ENCODE results near the gene RGS2. TPM values are rescaled to one million over a fixed set of nuclear protein-coding genes. Genes with fewer than 3 reads are reported as not detected.
A peak's percentile ranks its signal among the peaks of the same experiment; 100 is the strongest.

Gene RGS2
- total RNA-seq, 1 donor from 2014 or later = 49.0 TPM

GRCh38 chr1:192787914-192788585 is 20.8 kb upstream of the RGS2 start:
- intact Hi-C loops (cut with DNase I) = no loop called here

GRCh38 chr1:192789871-192790270 is 19.0 kb upstream of the RGS2 start:
- Histone ChIP-seq H3K27me3 (no peaks in the 10 kb centered on the region), H3K9me3 (no peaks in the 10 kb centered on the region), H3K36me3 (no peaks in the 10 kb centered on the region), H3K27ac (no peak overlapping the region), H3K4me1 (no peaks in the 10 kb centered on the region), H3K4me3 (no peak overlapping the region)
- intact Hi-C loops (cut with DNase I) = no loop called here
- DNase-seq (no peak), ATAC-seq (no peak)
- TF ChIP-seq CTCF (IDR thresholded peaks at IDR 0.05) = no peak

More at GRCh38 chr1:192787914-192788585, 20.8 kb upstream of the RGS2 start:
- Histone ChIP-seq H3K9me3 (no peaks in the 10 kb centered on the region), H3K36me3 (no peaks in the 10 kb centered on the region), H3K27ac (no peak overlapping the region), H3K4me3 (no peak overlapping the region), H3K4me1 (no peaks in the 10 kb centered on the region), H3K27me3 (no peaks in the 10 kb centered on the region)
- DNase-seq = no peak
- TF ChIP-seq CTCF (IDR thresholded peaks at IDR 0.05) = no peak
- ATAC-seq = peak; percentile 37

GRCh38 chr1:192792628-192793027 is 16.2 kb upstream of the RGS2 start:
- Histone ChIP-seq H3K36me3 (no peaks in the 10 kb centered on the region), H3K4me1 (no peaks in the 10 kb centered on the region), H3K27me3 (no peaks in the 10 kb centered on the region), H3K4me3 (no peak overlapping the region), H3K27ac (no peak overlapping the region), H3K9me3 (no peaks in the 10 kb centered on the region)
- DNase-seq (no peak), ATAC-seq (no peak)
- no peak for TF ChIP-seq CTCF (IDR thresholded peaks at IDR 0.05)
- intact Hi-C loops (cut with DNase I) = no loop called here

GRCh38 chr1:192793983-192794767 is 14.7 kb upstream of the RGS2 start:
- Histone ChIP-seq H3K9me3 (no peaks in the 10 kb centered on the region), H3K27ac (no peak overlapping the region), H3K27me3 (no peaks in the 10 kb centered on the region), H3K4me1 (no peaks in the 10 kb centered on the region), H3K4me3 (no peak overlapping the region), H3K36me3 (no peaks in the 10 kb centered on the region)
- DNase-seq (no peak), ATAC-seq (no peak)
- TF ChIP-seq CTCF (IDR thresholded peaks at IDR 0.05) = no peak
- intact Hi-C loops (cut with DNase I) = no loop called here

- ATAC-seq = no peak
- Histone ChIP-seq H3K4me1 (no peaks in the 10 kb centered on the region), H3K36me3 (no peaks in the 10 kb centered on the region), H3K4me3 (no peak overlapping the region), H3K9me3 (no peaks in the 10 kb centered on the region), H3K27ac (no peak overlapping the region), H3K27me3 (no peaks in the 10 kb centered on the region)
- DNase-seq = no peak
- TF ChIP-seq CTCF (IDR thresholded peaks at IDR 0.05) = no peak
- intact Hi-C loops (cut with DNase I) = no loop called here
Observed at GRCh38 chr1:192794768-192795035, 14.1 kb upstream of the RGS2 start.

Measured in upper lobe of right lung (tissue), 1 donor.